A549 (cell line): ENCODE results near the gene RPH3AL.

ENCODE experiments used
- CEBPB ChIP-seq, 2 experiments: fragments of >200 bp in 1 of 2; sonication (Bioruptor Twin) in 1 of 2; formaldehyde crosslinking in 1 of 2; IDR thresholded peaks; 2 replicates each; pipeline ENCODE4 v1.6.1; 2012 to 2016
- CHD2 ChIP-seq: fragments of 150-350 bp; IDR thresholded peaks from 2 replicates; pipeline ENCODE4 v1.6.1; 2014; ENCODE audit warnings: low read length; ENCODE audit not compliant: partially characterized antibody
- CHD4 ChIP-seq: fragments of 200-600 bp; sonication (generic); IDR thresholded peaks from 2 replicates; pipeline ENCODE4 v1.6.1; 2016; ENCODE audit warnings: antibody characterized with exemption, mild to moderate bottlenecking, borderline replicate concordance
- CTCF ChIP-seq: fragments of >200 bp; sonication (Bioruptor Twin); formaldehyde crosslinking; IDR thresholded peaks from 3 replicates; pipeline ENCODE4 v1.5.1; 2016
- ELK1 ChIP-seq: fragments of 150-350 bp; IDR thresholded peaks from 2 replicates; pipeline ENCODE4 v1.6.1; 2014; ENCODE audit warnings: low read depth, mild to moderate bottlenecking, low read length
- EP300 ChIP-seq, 2 experiments: fragments of >200 bp; sonication (Bioruptor Twin); formaldehyde crosslinking; IDR thresholded peaks; 2 replicates in 1 of 2; 3 replicates in 1 of 2; pipeline ENCODE4 v1.6.1; 2016 to 2017
- FOSL2 ChIP-seq, 2 experiments: fragments of 450-650 bp in 1 of 2; fragments of >200 bp in 1 of 2; sonication (Bioruptor Twin) in 1 of 2; formaldehyde crosslinking; IDR thresholded peaks; 2 replicates each; pipeline versions ENCODE4 v1.5.0 to v1.6.1; 2016 to 2020; ENCODE audit warnings: mild to moderate bottlenecking in 1 of 2, moderate library complexity in 1 of 2
- GATA3 ChIP-seq: IDR thresholded peaks from 2 replicates; pipeline ENCODE4 v1.6.1; 2012; ENCODE audit warnings: borderline replicate concordance
- JUN ChIP-seq, 2 experiments: fragments of >200 bp; sonication (Bioruptor Twin); formaldehyde crosslinking; IDR thresholded peaks; 2 replicates in 1 of 2; 3 replicates in 1 of 2; pipeline ENCODE4 v1.6.1; 2016 to 2017
- PHF8 ChIP-seq: fragments of 200-600 bp; sonication (generic); IDR thresholded peaks from 2 replicates; pipeline ENCODE4 v1.6.1; 2016; ENCODE audit warnings: low read depth, mild to moderate bottlenecking, antibody characterized with exemption, moderate library complexity, borderline replicate concordance
- POLR2A ChIP-seq: IDR thresholded peaks from 2 replicates; pipeline ENCODE4 v1.6.1; 2012; ENCODE audit warnings: mild to moderate bottlenecking, low read length
- RAD21 ChIP-seq, 2 experiments: fragments of >200 bp in 1 of 2; sonication (Bioruptor Twin) in 1 of 2; formaldehyde crosslinking in 1 of 2; IDR thresholded peaks in 1 of 2; conservative IDR thresholded peaks in 1 of 2; 2 replicates in 1 of 2; 3 replicates in 1 of 2; pipeline ENCODE4 v1.6.1; 2012 to 2018; ENCODE audit warnings: inconsistent platforms in 1 of 2
- RFX5 ChIP-seq: fragments of 450-650 bp; IDR thresholded peaks from 2 replicates; pipeline ENCODE4 v1.7.1; 2014; ENCODE audit warnings: antibody characterized with exemption, mild to moderate bottlenecking, moderate library complexity
- TF ChIP-seq, protein P1 (sequence below): IDR thresholded peaks from 2 replicates; pipeline ENCODE4 v1.6.1; 2012; ENCODE audit warnings: low read depth, borderline replicate concordance

GRCh38 chr17:282000-282911 lies 70.4 kb downstream of the RPH3AL start:
- TF ChIP-seq RFX5 (no peak), CTCF (no peak), GATA3 (no peak), CEBPB (IDR thresholded peaks at IDR 0.05) (peak; percentile 37 to 71; a peak in 3 of 4 replicates), EP300 (IDR thresholded peaks at IDR 0.05) (no peak), POLR2A (no peak), FOSL2 (IDR thresholded peaks at IDR 0.05) (no peak), FOSL2 (CRISPR knock-in tag; IDR thresholded peaks at IDR 0.05) (no peak), CHD2 (no peak), JUN (IDR thresholded peaks at IDR 0.05) (no peak), PHF8 (no peak), CHD4 (no peak), RAD21 (conservative IDR thresholded peaks at IDR 0.05 in 1 of 2, IDR thresholded peaks at IDR 0.05 in 1 of 2) (no peak), ELK1 (no peak)
- TF ChIP-seq, protein P1, sequence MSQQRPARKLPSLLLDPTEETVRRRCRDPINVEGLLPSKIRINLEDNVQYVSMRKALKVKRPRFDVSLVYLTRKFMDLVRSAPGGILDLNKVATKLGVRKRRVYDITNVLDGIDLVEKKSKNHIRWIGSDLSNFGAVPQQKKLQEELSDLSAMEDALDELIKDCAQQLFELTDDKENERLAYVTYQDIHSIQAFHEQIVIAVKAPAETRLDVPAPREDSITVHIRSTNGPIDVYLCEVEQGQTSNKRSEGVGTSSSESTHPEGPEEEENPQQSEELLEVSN: no peak
